Epithelial cell of esophagus (primary cell): Measurements from ENCODE around the gene TARS3.

Source experiments
- DNase-seq: peaks from one replicate; pipeline ENCODE4 v3.0.0; 2010; ENCODE audit warnings: low read depth
- H3K4me3 ChIP-seq: 2 replicates; pipeline ENCODE4 v1.5.1; 2011; ENCODE audit warnings: mild to moderate bottlenecking, low read length, control low read depth
- CTCF ChIP-seq: IDR thresholded peaks from 2 replicates; pipeline ENCODE4 v1.5.1; 2011; ENCODE audit warnings: low read depth, mild to moderate bottlenecking, low read length, control low read depth, inconsistent platforms; ENCODE audit not compliant: insufficient read depth; ENCODE audit errors: missing control alignments

The TARS3 gene

GRCh38 chr15:101621961-101622360 is 102.3 kb downstream of the TARS3 start:
- no peak overlapping the region for H3K4me3 ChIP-seq
- no peak for DNase-seq
- no peak for TF ChIP-seq CTCF

GRCh38 chr15:101620671-101621070 is 103.6 kb downstream of the TARS3 start:
- H3K4me3 ChIP-seq, result no peak overlapping the region
- no peak for TF ChIP-seq CTCF
- no peak for DNase-seq

DNA sequence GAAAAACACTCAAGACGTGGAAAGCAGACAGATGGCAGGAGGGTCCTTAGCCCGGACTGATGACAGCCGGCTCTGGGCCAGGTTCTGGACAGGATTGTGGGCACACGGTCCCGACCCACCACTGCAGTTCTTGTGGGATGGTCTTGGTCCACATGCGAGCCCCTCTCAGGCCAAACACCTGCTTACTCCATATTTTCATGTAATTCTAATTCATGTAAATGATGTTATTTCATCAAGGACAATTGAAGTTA is 104.7 kb downstream of the TARS3 start:
- H3K4me3 ChIP-seq, result no peak overlapping the region
- DNase-seq, result no peak
- no peak for TF ChIP-seq CTCF

DNA sequence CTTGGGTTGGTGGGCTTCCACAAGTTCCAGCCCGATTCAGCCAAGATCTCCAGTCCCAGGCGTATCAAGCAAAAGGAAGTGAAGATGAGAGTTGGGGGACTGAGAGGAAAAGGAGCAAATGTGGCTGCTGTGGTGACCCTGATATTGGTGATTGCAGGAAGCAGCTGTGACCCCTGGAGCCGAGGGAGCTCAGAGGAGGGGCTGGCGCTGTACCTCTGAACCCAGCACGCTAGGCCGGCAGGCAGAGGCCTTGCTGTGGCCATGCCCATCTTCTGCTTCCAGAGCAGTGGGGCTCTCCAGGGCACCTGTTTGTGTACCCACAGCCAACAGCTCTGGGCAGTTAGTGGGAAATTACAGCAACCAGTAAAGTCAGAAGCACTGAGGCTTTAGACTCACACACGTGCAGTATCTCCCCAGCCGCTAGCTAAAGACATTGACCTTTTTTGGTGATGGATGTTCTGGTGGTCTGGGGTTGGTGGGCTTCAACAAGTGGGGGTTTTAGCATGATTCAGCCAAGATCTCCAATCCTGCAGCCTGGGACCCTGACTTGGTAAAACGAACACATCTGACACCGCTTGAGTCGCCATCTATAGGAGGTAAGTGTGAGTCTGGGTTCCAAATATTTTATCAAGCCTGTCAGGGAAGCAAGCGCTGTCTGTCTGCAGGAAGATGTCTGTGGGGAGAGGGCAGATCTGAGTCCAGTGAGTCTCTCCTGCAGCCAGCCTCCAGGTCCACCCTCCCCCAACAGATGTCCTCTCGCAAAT is 105.2 kb downstream of the TARS3 start:
- no peak overlapping the region for H3K4me3 ChIP-seq
- TF ChIP-seq CTCF, result no peak
- DNase-seq, result no peak

- DNase-seq, result no peak
- TF ChIP-seq CTCF, result no peak
- H3K4me3 ChIP-seq, result no peak overlapping the region
These were observed 106.2 kb downstream of the TARS3 start for GRCh38 chr15:101618076-101618475.

DNA sequence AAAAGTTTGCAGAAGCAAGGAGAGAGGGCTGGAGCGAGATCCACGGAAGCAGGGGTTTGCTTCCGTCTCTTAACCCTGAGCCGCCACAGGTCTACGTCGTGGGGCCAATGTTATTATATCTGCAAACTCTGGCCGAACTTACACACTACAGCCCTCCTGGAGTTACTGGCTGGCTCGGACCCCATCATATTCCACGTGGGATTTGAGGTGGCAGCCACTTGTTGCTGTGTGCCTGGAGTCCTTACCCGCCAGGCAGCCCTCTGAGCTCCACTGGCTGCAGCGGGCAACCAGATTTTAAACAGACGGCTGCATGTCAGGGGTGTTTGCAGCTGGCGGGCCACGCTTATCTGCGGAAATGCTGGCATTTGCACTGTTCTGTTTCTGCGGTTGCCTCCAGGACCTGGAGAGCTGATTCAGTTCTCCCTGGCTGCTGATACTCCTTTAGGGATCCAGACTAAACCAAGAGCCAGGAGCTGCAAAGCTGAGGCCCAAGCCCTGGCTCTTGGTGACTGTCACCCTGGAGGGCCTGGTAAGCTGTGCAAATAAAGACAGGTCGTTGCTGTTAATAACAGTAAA is 106.8 kb downstream of the TARS3 start:
- no peak for DNase-seq
- no peak for TF ChIP-seq CTCF
- no peak overlapping the region for H3K4me3 ChIP-seq
